ENCODE measurements around the gene SORT1.
"Not testable (repeated sequence)": the region's sequence is repeated elsewhere in the genome, so short reads cannot be mapped to it uniquely, and the experiment has no call there.

The SORT1 gene

DNA sequence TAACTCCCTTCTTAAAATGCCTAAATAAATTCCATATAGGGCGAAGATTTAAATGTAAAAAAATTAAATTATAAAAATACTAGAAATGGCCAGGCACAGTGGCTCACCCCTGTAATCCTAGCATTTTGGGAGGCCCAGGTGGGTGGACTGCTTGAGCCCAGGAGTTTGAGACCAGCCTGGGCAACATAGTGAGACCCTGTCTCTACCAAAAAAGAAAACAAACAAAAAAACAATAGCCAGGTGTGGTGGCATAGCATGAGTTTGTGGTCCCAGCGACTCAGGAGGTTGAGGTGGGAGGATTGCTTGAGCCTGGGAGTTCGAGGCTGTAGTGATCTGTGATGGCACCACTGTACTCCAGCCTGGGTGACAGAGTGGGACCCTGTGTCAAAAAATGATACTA lies 17.8 kb downstream of the SORT1 start:
- DNase-seq (ENCODE audit: low spot score), result no peak

DNA sequence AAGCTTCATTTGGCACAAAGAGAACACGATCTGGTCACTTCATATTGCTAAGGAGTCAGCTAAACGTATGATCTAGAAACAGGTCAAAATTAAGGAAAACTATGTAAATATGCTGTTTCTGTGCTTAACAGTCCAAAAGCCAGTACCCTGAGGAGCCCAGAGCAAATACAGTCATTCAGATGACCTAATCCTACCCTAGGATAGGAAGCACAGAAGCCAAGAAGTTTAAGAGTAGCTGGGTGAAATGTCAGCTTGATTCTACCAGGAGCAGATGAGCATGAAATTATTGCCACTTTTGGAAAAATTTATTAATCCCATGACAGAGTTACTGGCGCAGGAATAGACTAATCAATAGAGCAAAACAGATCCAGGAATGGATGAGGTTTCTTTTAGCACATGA lies 18.3 kb downstream of the SORT1 start:
- DNase-seq (ENCODE audit: low spot score), result no peak

GRCh38 chr1:109377698-109378097 lies 20.0 kb downstream of the SORT1 start:
- no peak for DNase-seq (ENCODE audit: low spot score)

DNA sequence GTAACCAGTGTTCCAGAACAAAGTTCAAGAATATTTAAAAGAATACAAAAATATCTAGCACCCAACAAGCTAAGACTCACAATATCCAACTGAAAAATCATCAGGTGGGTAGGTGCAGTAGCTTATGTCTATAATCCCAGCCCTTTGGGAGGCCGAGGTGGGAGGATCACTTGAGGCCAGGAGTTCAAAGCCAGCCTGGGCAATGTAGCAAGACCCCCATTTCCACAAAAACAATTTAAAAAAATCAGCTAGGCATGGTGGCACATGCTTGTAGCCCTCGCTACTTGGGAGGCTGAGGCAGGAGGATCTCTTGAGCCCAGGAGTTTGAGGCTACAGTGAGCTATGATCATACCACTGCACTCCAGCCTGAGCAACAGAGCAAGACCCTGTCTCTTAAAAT lies 24.0 kb downstream of the SORT1 start:
- not testable (repeated sequence) for DNase-seq (ENCODE audit: low spot score)

DNA sequence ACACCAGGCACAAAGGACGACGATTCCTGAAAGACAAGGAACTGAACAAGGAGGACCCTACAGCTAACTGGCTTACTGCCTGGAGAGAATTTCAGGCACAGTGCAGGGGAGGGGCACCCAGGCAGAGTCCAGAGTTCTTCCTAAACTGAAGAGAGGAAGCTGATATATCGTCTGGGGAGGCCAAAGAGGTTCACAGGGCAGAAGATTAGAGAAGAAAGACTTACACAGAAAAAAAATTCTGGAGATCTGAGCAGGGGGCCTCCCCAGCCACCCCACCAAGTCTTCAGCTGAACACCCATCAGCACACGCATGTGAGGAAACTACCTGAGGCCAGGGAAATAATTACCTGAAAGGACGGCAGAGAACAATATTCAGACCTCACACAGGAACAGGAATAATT lies 24.6 kb downstream of the SORT1 start:
- no peak for DNase-seq (ENCODE audit: low spot score)

DNA sequence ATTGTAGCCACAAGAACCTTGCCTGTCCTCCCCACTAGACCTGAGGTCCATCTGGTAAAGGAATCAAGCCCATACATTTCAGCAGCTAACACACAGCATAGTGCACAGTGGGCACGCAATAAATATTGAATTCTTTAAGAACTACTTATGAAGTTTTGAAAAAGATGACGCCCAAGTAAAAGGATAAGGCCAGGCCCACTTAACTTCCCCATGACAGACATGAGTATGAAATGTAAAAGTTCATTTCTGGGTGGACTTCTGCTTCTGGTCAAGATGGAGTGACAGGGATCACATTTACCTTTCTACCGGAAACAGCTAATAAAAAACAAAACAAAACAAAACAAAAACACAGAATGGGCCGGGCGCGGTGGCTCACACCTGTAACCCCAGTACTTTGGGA lies 25.4 kb downstream of the SORT1 start:
- DNase-seq (ENCODE audit: low spot score), result no peak

DNA sequence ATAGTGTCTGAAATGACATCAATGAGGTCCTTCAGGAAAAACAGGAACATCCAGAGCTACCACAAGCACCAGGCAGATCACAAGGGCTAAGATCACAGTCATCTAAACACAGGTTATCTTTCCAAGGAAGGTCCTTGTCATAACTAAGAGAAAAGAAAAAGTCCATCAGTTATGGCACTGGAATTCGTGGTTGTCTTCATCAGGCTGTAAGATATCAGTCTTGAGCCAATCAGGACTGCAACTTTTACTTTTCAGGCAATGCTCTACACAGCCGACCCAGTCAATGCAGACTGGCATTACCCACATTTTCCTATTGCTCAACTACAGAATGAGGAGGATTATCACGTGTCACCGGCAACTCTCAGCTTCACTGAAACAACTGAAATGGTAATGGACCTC lies 26.4 kb downstream of the SORT1 start:
- peak; percentile 47 for DNase-seq (ENCODE audit: low spot score)

DNA sequence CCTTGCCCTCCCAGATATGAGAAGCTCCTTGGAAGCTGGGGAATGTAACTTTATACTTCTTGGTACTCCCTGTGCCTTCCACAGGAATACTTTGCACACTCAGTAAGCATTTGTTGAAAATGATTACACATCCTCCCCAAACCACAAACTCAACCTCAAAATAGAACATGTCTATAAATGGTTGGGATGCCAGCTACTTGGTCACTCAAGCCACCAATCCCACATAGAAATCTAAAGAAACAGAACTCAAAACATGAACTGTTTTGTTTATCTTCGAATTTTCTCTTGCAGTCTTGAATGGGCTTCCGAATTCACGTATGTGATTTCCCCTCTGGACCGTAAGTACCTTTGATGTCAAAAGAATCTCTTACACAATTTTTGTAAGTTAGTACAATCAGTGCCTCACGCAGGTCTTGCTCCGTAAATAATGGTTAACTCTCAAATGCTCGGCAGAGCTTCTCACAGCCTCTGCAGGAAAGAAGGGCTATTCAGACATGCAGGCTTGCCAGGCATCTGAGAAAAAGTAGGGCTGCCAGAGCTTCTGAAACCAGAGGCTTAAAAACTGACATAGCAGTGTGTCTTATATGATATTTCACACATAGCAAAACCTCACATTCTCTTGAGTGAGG lies 26.9 kb downstream of the SORT1 start:
- no peak for DNase-seq (ENCODE audit: low spot score)

GRCh38 chr1:109369167-109369746 lies 28.5 kb downstream of the SORT1 start:
- DNase-seq (ENCODE audit: low spot score), result no peak

GRCh38 chr1:109368464-109368863 lies 29.3 kb downstream of the SORT1 start:
- no peak for DNase-seq (ENCODE audit: low spot score)

DNA sequence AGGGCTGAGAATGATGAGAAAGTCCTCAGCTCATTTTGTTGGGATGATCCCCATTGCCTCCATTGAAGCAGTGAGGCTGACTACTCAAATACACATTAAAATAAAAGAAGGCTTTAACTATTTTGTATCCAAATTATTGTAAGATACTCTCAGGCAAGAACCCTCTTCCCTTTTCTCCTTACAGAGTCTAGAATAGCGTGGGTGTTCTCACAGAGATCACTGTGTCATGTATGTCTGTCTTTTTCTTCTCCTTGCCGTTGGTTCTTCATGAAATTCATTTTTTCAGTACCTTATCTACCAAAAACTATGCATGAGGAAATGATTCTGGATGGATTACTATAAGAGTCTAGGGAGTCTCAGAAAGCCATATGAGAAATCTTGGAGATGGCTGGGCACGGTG lies 30.1 kb downstream of the SORT1 start:
- no peak for DNase-seq (ENCODE audit: low spot score)

DNA sequence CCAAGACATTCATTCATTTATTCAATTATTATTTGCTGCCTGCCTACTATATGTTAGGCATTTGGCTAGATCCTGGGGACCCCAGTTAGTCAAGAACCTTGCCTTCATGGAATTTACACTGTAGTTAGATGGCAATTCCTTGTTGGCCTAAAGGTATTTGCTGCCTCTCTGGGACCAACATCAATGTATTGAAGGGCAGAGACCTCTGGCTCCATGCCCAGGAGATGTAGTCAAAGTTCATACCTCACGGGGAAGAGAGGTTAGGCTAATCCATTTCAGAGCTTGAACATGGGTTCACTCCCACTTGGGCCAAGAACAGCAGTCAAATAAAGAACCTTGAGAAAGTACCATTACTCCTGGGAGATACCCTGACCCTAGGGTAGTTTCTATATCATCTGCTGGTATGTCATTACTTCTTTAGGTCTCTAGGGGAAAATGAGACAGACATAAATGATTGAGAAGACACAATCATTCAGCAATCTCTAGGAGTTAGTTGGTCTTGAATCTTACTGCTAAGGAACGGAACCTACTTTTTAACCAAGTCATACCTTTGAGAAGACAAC lies 32.0 kb downstream of the SORT1 start:
- DNase-seq (ENCODE audit: low spot score), result no peak

DNA sequence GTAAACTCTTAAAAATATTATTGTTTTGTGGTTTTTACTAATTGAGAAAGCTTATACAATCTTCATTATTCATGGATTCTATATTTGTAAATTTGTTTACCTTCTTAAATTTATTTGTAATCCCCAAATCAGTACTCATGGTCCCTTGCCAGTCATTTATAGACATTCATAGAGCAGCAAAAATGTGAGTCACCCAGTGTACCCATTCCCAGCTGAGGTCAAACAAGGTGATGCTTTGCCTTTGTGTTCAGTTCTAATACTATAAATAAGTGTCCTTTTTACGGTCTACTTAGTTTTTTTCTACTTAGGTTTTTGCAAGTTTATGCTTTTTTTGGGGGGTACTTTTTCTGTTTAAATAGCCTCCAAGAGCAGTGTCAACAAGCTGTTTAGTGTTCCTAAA lies 36.1 kb downstream of the SORT1 start:
- no peak for DNase-seq (ENCODE audit: low spot score)

- no peak for DNase-seq (ENCODE audit: low spot score)
These were observed 36.6 kb downstream of the SORT1 start for GRCh38 chr1:109361069-109361468.

- DNase-seq (ENCODE audit: low spot score), result no peak
These were observed 40.1 kb downstream of the SORT1 start for GRCh38 chr1:109357616-109358015.

DNA sequence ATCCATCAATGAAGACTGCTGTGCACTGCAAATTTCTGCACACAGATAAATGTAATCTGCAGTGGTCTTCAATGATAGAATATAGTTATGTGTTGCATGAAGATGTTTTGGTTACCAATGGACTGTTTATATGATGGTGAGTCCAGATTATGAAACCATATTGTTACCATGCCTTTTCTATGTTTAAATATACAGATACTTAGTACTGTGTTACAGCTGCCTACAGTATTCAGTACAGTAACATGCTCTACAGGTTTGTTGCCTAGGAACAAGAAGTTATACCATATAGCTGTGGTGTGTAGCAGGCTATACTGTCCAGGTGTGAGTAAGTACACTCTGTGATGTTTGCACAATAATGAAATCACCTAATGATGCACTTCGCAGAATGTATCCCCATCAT lies 40.8 kb downstream of the SORT1 start:
- no peak for DNase-seq (ENCODE audit: low spot score)

- DNase-seq (ENCODE audit: low spot score), result no peak
These were observed 41.2 kb downstream of the SORT1 start for GRCh38 chr1:109356505-109356904.

- no peak for DNase-seq (ENCODE audit: low spot score)
These were observed 42.8 kb downstream of the SORT1 start for GRCh38 chr1:109354929-109355328.

GRCh38 chr1:109351457-109351856 lies 46.3 kb downstream of the SORT1 start:
- no peak for DNase-seq (ENCODE audit: low spot score)

DNA sequence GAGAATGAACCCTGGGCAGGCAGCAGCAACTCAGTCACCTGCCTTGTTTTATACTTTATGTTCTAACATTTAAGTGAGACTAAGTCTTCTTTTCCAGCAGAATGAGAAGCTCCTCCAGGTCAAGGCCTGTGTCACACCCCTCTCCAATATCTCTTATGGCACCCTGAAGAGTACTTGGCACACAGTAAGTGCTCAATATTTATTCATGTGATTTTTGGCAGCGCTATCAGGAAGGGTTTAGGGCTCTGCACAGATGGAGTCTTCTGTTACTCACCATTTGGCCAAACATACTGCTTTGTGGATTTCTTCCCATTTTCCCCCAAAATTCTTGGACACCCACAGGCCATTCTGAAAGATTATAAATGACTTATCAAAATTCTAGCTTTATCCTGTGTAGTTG lies 47.1 kb downstream of the SORT1 start:
- no peak for DNase-seq (ENCODE audit: low spot score)

- no peak for DNase-seq (ENCODE audit: low spot score)
These were observed 47.5 kb downstream of the SORT1 start for GRCh38 chr1:109350182-109350581.

DNA sequence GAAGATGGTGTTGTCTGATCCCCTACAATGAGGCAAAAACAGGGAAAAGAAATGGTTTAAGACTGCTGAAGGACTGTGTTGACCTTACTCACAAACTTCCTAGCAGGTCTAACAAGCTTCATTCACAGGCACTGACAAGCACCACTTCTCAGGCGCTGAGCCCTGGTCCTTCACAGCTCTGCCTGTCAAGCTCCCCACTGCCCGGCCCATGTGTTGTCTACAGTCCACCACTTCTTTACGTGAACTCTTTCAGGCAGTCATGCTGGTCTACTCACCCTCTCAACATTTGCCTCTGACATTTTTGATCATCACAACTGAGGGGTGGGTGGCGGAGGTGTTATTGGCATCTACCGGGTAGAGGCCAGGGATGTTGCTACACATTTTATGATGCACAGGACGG lies 50.2 kb downstream of the SORT1 start:
- DNase-seq (ENCODE audit: low spot score), result no peak

DNA sequence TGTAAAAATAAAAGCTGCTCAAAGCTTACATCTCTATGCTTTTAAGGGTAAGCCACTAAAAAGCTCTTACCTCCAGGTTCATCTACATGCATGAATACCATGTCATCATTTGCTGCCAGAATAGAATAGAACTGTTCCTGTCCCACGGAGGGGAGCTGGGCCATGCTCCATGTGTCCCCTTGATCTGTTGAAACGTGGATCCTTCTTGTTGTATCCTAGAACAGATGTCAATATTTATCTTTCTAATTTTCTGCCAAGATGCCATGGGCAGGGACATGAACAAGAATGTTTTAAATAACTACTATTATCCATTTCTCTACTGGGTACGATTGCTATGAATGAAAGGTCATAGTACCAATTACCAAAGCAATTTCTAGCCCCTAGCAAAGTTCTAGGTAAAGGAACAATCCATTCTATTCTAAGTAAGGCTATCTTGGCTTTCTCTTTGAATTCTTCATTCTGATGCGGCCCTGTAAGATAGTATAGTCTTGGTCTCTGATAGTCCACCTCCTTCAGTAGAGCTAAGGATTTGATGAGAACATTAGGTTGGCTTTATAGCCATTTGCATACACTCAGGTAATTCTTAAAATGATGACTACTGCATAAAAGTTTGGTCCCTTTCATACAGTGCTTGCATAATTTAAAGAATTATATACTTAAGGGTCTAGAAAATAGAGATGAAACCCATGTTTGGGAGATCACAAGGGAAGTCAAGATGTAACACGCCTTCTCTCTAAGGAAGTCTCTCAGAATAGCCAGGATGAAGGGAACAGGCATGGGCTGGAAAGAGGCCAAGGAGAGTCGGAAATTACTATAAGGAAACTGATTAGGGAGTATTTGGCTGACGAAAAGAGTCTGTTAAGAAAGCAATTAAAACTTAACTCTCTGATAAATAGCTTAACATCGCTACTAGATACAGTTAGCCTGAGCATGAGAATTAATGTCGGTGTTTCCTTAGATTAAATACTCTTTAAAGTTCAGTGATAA lies 55.5 kb downstream of the SORT1 start:
- no peak for DNase-seq (ENCODE audit: low spot score)
